Mesenteric fat pad (tissue), 1 donor: ENCODE measurements around the gene ABCA3. TPM values are rescaled to one million over a fixed set of nuclear protein-coding genes. Genes with fewer than 3 reads are reported as not detected.
"Not testable (repeated sequence)": the region's sequence is repeated elsewhere in the genome, so short reads cannot be mapped to it uniquely, and the experiment has no call there.

ENCODE experiments used
- DNase-seq: peaks from one replicate; pipeline ENCODE4 v3.0.0-alpha.2; 2020; ENCODE audit warnings: low spot score
- total RNA-seq: library from RNA; stranded (reverse); fragmentation: NEBNext Ultra II Directional; extraction: Animal tissue kit (Norgen Biotek cat#: 25700); gene quantifications from one replicate; pipeline ENCODE4 v1.2.1, GENCODE V29; 2021
- donor health status: DM: yes; HTN: yes; CAD: no.

Gene ABCA3
- total RNA-seq, 1 donor from 2014 or later = 19.5 TPM

- DNase-seq = no peak
Observed at GRCh38 chr16:2282262-2282661, 58.3 kb downstream of the ABCA3 start.

GRCh38 chr16:2280981-2281542 is 59.5 kb downstream of the ABCA3 start:
- DNase-seq = no peak

GRCh38 chr16:2280461-2280860 is 60.1 kb downstream of the ABCA3 start:
- no peak for DNase-seq

- DNase-seq = no peak
Observed at GRCh38 chr16:2278956-2279800, 61.4 kb downstream of the ABCA3 start.

GRCh38 chr16:2278272-2278608 is 62.3 kb downstream of the ABCA3 start:
- no peak for DNase-seq

- no peak for DNase-seq
Observed at GRCh38 chr16:2277466-2278271, 62.9 kb downstream of the ABCA3 start.

- no peak for DNase-seq
Observed at GRCh38 chr16:2276368-2277195, 63.9 kb downstream of the ABCA3 start.

- no peak for DNase-seq
Observed at GRCh38 chr16:2275476-2276367, 64.8 kb downstream of the ABCA3 start.

GRCh38 chr16:2273931-2274330 is 66.6 kb downstream of the ABCA3 start:
- no peak for DNase-seq

GRCh38 chr16:2273484-2273883 is 67.0 kb downstream of the ABCA3 start:
- no peak for DNase-seq

- no peak for DNase-seq
Observed at GRCh38 chr16:2271848-2272461, 68.6 kb downstream of the ABCA3 start.

- no peak for DNase-seq
Observed at GRCh38 chr16:2270588-2271470, 69.7 kb downstream of the ABCA3 start.

- no peak for DNase-seq
Observed at GRCh38 chr16:2270070-2270462, 70.5 kb downstream of the ABCA3 start.

- peak; percentile 99 for DNase-seq
Observed at GRCh38 chr16:2267913-2268666, 72.4 kb downstream of the ABCA3 start, which contains the start of gene RNPS1. RNPS1 (minus strand) TSS chr16:2268126; CDS start chr16:2264643, 3,483 bp downstream.

- not testable (repeated sequence) for DNase-seq
Observed at GRCh38 chr16:2267505-2267912, 73.0 kb downstream of the ABCA3 start.

- not testable (repeated sequence) for DNase-seq
Observed at GRCh38 chr16:2266887-2267286, 73.6 kb downstream of the ABCA3 start.

GRCh38 chr16:2263026-2263425 is 77.5 kb downstream of the ABCA3 start:
- DNase-seq = not testable (repeated sequence)

- no peak for DNase-seq
Observed at GRCh38 chr16:2260250-2260649, 80.3 kb downstream of the ABCA3 start.
